ENCODE results near the gene ANO4. TPM values are rescaled to one million over a fixed set of nuclear protein-coding genes. Genes with fewer than 3 reads are reported as not detected.

ANO4 gene
- total and polyA plus RNA-seq, 7 donors = 0.03 to 0.11 (median 0.03) TPM; not detected in 4

GRCh38 chr12:100953677-100954076 is 159.1 kb downstream of the ANO4 start:
- DNase-seq (no peak), ATAC-seq (no peak)
- Histone ChIP-seq H3K36me3 (ENCODE audit: insufficient read depth in 1 of 2, low read depth in 1 of 2) (no peaks in the 10 kb centered on the region), H3K27ac (no peak overlapping the region), H3K4me1 (no peaks in the 10 kb centered on the region), H3K9me3 (no peaks in the 10 kb centered on the region), H3K27me3 (ENCODE audit: insufficient read depth in 3 of 3, low read length in 2 of 3) (no peaks in the 10 kb centered on the region), H3K4me3 (no peak overlapping the region)
- intact Hi-C loops (cut with DNase I) = no loop called here
- WGBS, 3 donors = 35 to 52% (median 47%) methylated on average over 2 of the region's 2 CpGs
- TF ChIP-seq, protein P1, sequence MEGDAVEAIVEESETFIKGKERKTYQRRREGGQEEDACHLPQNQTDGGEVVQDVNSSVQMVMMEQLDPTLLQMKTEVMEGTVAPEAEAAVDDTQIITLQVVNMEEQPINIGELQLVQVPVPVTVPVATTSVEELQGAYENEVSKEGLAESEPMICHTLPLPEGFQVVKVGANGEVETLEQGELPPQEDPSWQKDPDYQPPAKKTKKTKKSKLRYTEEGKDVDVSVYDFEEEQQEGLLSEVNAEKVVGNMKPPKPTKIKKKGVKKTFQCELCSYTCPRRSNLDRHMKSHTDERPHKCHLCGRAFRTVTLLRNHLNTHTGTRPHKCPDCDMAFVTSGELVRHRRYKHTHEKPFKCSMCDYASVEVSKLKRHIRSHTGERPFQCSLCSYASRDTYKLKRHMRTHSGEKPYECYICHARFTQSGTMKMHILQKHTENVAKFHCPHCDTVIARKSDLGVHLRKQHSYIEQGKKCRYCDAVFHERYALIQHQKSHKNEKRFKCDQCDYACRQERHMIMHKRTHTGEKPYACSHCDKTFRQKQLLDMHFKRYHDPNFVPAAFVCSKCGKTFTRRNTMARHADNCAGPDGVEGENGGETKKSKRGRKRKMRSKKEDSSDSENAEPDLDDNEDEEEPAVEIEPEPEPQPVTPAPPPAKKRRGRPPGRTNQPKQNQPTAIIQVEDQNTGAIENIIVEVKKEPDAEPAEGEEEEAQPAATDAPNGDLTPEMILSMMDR (IDR thresholded peaks at IDR 0.05) = no peak

DNA sequence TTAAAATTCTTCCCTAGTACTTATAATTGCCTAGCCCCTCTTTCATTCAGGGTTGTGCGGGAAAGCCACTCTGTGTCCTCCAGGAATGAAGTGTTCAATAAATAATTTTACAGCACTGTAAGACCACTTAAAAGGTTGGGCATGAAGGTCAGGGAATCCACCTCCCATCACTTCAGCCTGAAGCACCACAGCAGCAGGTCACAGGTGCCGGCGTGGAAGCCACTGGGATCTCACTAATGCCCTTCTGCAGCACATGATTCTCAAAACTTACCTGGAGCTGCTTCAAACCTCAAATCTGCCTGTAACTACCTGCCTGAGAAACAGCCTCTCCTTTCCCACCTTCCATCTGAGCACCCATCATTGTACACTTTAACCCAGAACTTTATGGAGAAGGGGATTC is 159.5 kb downstream of the ANO4 start:
- DNase-seq = no peak
- ATAC-seq = no peak
- no peaks in the 10 kb centered on the region for H3K4me1 ChIP-seq
- no peaks in the 10 kb centered on the region for H3K9me3 ChIP-seq
- no peak overlapping the region for H3K4me3 ChIP-seq
- no peaks in the 10 kb centered on the region for H3K36me3 ChIP-seq (ENCODE audit: insufficient read depth in 1 of 2, low read depth in 1 of 2)
- TF ChIP-seq, protein P1 (IDR thresholded peaks at IDR 0.05) = no peak
- intact Hi-C loops (cut with DNase I) = no loop called here
- WGBS, 3 donors = 85 to 94% (median 86%) methylated on average over 3 of the region's 3 CpGs
- H3K27me3 ChIP-seq (ENCODE audit: insufficient read depth in 3 of 3, low read length in 2 of 3) = no peaks in the 10 kb centered on the region
- H3K27ac ChIP-seq = no peak overlapping the region

GRCh38 chr12:100955139-100955538 is 160.6 kb downstream of the ANO4 start:
- TF ChIP-seq, protein P1 (IDR thresholded peaks at IDR 0.05) = no peak
- Histone ChIP-seq H3K36me3 (ENCODE audit: insufficient read depth in 1 of 2, low read depth in 1 of 2) (no peaks in the 10 kb centered on the region), H3K4me3 (no peak overlapping the region), H3K9me3 (no peaks in the 10 kb centered on the region), H3K4me1 (no peaks in the 10 kb centered on the region), H3K27me3 (ENCODE audit: insufficient read depth in 3 of 3, low read length in 2 of 3) (no peaks in the 10 kb centered on the region), H3K27ac (no peak overlapping the region)
- intact Hi-C loops (cut with DNase I) = no loop called here
- no peak for DNase-seq
- ATAC-seq = no peak
- 57 to 67% (median 64%) methylated on average over 4 of the region's 4 CpGs for WGBS, 3 donors

DNA sequence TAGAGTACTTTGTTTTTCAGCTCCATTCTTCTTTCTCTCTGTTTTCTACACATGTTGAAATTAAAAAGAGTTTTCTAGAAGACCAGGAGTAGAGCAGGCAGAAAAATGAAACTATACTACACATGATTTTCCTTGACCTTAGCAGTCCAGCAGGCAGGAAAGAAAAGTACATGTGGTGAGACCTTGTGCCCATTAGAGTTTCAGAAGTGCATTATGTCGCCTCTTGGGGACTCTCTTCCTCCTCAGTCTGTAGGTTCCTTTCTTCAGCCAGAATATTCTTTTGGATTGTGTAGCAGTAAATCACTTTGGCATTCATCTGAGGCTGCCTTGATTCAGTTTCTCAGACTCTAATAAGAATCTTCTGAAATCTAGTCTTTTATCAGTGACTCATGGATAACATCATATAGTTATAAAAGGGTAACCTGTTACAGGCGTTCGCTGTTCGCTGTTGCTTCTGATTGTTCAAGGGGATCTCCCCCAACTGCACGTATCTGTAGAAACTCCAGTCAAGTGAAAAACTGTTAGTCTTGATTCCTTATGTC is 161.8 kb downstream of the ANO4 start:
- H3K27ac ChIP-seq = no peak overlapping the region
- ATAC-seq = no peak
- intact Hi-C loops (cut with DNase I) = no loop called here
- H3K36me3 ChIP-seq (ENCODE audit: insufficient read depth in 1 of 2, low read depth in 1 of 2) = no peaks in the 10 kb centered on the region
- H3K4me3 ChIP-seq = no peak overlapping the region
- TF ChIP-seq, protein P1 (IDR thresholded peaks at IDR 0.05) = no peak
- WGBS, 3 donors = 82 to 85% (median 84%) methylated on average over 5 of the region's 5 CpGs
- H3K4me1 ChIP-seq = no peaks in the 10 kb centered on the region
- no peaks in the 10 kb centered on the region for H3K9me3 ChIP-seq
- no peak for DNase-seq
- H3K27me3 ChIP-seq (ENCODE audit: insufficient read depth in 3 of 3, low read length in 2 of 3) = no peaks in the 10 kb centered on the region

DNA sequence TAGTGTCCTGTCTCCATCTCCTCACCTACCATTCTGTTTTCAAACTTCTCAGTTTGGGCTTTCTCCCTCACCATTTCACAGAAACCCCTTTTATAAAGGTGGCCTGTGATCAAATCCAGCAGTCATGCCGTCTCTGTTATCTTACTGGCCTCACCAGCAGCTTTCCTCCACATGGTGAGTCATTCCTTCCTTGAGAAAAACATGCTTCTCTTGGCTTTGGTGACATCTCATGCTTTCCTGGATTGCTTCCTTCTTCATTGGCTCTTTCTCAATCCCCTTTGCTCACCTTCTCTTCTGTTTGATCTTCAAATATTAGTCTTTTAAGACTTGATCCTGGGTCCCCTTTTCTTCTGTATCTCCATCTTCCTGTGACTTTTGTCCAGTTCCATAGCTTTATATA is 164.9 kb downstream of the ANO4 start:
- Histone ChIP-seq H3K9me3 (no peaks in the 10 kb centered on the region), H3K4me3 (no peak overlapping the region), H3K27ac (no peak overlapping the region), H3K27me3 (ENCODE audit: insufficient read depth in 3 of 3, low read length in 2 of 3) (no peaks in the 10 kb centered on the region), H3K4me1 (no peaks in the 10 kb centered on the region), H3K36me3 (ENCODE audit: insufficient read depth in 1 of 2, low read depth in 1 of 2) (no peaks in the 10 kb centered on the region)
- intact Hi-C loops (cut with DNase I) = no loop called here
- DNase-seq = no peak
- TF ChIP-seq, protein P1 (IDR thresholded peaks at IDR 0.05) = no peak
- WGBS, 3 donors = 17 to 48% (median 40%) methylated on average over 1 of the region's 1 CpG
- ATAC-seq = no peak
